Mesothelial cell of epicardium (in vitro differentiated cells): Measurements from ENCODE around the gene LIPJ. TPM values are rescaled to one million over a fixed set of nuclear protein-coding genes. Genes with fewer than 3 reads are reported as not detected.

Experiments
- DNase-seq, 2 experiments: peaks; one replicate each; pipeline ENCODE4 v3.0.0; 2021; ENCODE audit warnings: low spot score in 2 of 2; ENCODE audit not compliant: unreplicated experiment in 2 of 2
- H3K27ac Mint-ChIP-seq: 2 replicates; pipeline ENCODE4 v1.8.0; 2021; ENCODE audit warnings: mixed read lengths
- H3K27me3 Mint-ChIP-seq: 2 replicates; pipeline ENCODE4 v1.8.0; 2021; ENCODE audit warnings: low read depth, mixed read lengths
- H3K36me3 Mint-ChIP-seq: 2 replicates; pipeline ENCODE4 v1.8.0; 2021; ENCODE audit warnings: mixed read lengths
- H3K4me1 Mint-ChIP-seq: 2 replicates; pipeline ENCODE4 v1.8.0; 2021; ENCODE audit warnings: mixed read lengths
- H3K4me3 Mint-ChIP-seq: 2 replicates; pipeline ENCODE4 v1.8.0; 2021; ENCODE audit warnings: mild to moderate bottlenecking, moderate library complexity, mixed read lengths
- H3K9me3 Mint-ChIP-seq: 2 replicates; pipeline ENCODE4 v1.8.0; 2021; ENCODE audit warnings: mixed read lengths
- CTCF ChIP-seq: fragments of 200-600 bp; sonication (generic); IDR thresholded peaks from one replicate; pipeline ENCODE4 v1.5.0; 2021; ENCODE audit warnings: antibody characterized with exemption; ENCODE audit not compliant: unreplicated experiment
- total RNA-seq: library from RNA; stranded (reverse); gene quantifications from 3 replicates; pipeline ENCODE4 v1.2.1, GENCODE V29; 2021

The LIPJ gene
- total RNA-seq, 1 donor from 2014 or later, result 0.22 TPM

GRCh38 chr10:88594482-88594881 is 7.9 kb downstream of the LIPJ start:
- Mint-ChIP-seq H3K27me3 (peaks cover 21% of the 10 kb centered on the region), H3K4me1 (no peaks in the 10 kb centered on the region), H3K4me3 (no peak overlapping the region), H3K9me3 (no peaks in the 10 kb centered on the region), H3K36me3 (no peaks in the 10 kb centered on the region), H3K27ac (no peak overlapping the region)
- no peak for TF ChIP-seq CTCF
- DNase-seq, result no peak

GRCh38 chr10:88598055-88598454 is 11.5 kb downstream of the LIPJ start:
- H3K27ac Mint-ChIP-seq, result no peak overlapping the region
- no peak overlapping the region for H3K4me3 Mint-ChIP-seq
- no peak for DNase-seq
- no peak for TF ChIP-seq CTCF
- peaks cover 13% of the 10 kb centered on the region for H3K27me3 Mint-ChIP-seq
- H3K36me3 Mint-ChIP-seq, result no peaks in the 10 kb centered on the region
- H3K9me3 Mint-ChIP-seq, result no peaks in the 10 kb centered on the region
- no peaks in the 10 kb centered on the region for H3K4me1 Mint-ChIP-seq

GRCh38 chr10:88608052-88608732 is 21.6 kb downstream of the LIPJ start:
- H3K36me3 Mint-ChIP-seq, result no peaks in the 10 kb centered on the region
- H3K9me3 Mint-ChIP-seq, result peaks cover 9% of the 10 kb centered on the region
- DNase-seq, result no peak

GRCh38 chr10:88608780-88609179 is 22.2 kb downstream of the LIPJ start:
- peaks cover 32% of the 10 kb centered on the region for H3K27me3 Mint-ChIP-seq
- H3K4me1 Mint-ChIP-seq, result no peaks in the 10 kb centered on the region
- no peak overlapping the region for H3K4me3 Mint-ChIP-seq

More at GRCh38 chr10:88608052-88608732, 21.6 kb downstream of the LIPJ start:
- Mint-ChIP-seq H3K4me1 (no peaks in the 10 kb centered on the region), H3K4me3 (no peak overlapping the region), H3K27me3 (peaks cover 32% of the 10 kb centered on the region), H3K27ac (no peak overlapping the region)
- TF ChIP-seq CTCF, result no peak

GRCh38 chr10:88616250-88616977 is 29.9 kb downstream of the LIPJ start:
- TF ChIP-seq CTCF, result no peak
- no peaks in the 10 kb centered on the region for H3K4me1 Mint-ChIP-seq
- DNase-seq, result no peak
- no peak overlapping the region for H3K27ac Mint-ChIP-seq
- H3K4me3 Mint-ChIP-seq, result no peak overlapping the region
- peaks cover 11% of the 10 kb centered on the region for H3K9me3 Mint-ChIP-seq
- no peaks in the 10 kb centered on the region for H3K36me3 Mint-ChIP-seq
- peaks cover 11% of the 10 kb centered on the region for H3K27me3 Mint-ChIP-seq

More at GRCh38 chr10:88608780-88609179, 22.2 kb downstream of the LIPJ start:
- H3K36me3 Mint-ChIP-seq, result no peaks in the 10 kb centered on the region
- H3K27ac Mint-ChIP-seq, result no peak overlapping the region
- no peak for TF ChIP-seq CTCF
- DNase-seq, result no peak
- peaks cover 9% of the 10 kb centered on the region for H3K9me3 Mint-ChIP-seq
